K562 (cell line): Measurements from ENCODE around the gene PIM3. TPM values are rescaled to one million over a fixed set of nuclear protein-coding genes. Genes with fewer than 3 reads are reported as not detected.

Source experiments
- EP300 ChIP-seq: IDR thresholded peaks from 2 replicates; pipeline ENCODE4 v1.6.1; 2012; ENCODE audit warnings: low read length, improper control_type of control experiment
- MITF ChIP-seq: IDR thresholded peaks from 2 replicates; pipeline ENCODE4 v1.6.1; 2014; ENCODE audit warnings: antibody characterized with exemption
- PYGO2 ChIP-seq: fragments of 450-650 bp; IDR thresholded peaks from 2 replicates; pipeline ENCODE4 v1.6.1; 2016; ENCODE audit warnings: mild to moderate bottlenecking, missing genetic modification characterization, moderate library complexity, missing compliant biosample characterization
- TAF15 ChIP-seq: fragments of 200-400 bp; formaldehyde crosslinking; IDR thresholded peaks from 2 replicates; pipeline ENCODE4 v1.6.1; 2017; ENCODE audit warnings: mild to moderate bottlenecking, low read depth, low read length, moderate library complexity
- ZNF354B ChIP-seq: fragments of 250-450 bp; sonication (Bioruptor Pico); IDR thresholded peaks from 2 replicates; pipeline ENCODE4 v1.4.0; 2020
- polyA plus RNA-seq, 8 experiments: library from polyadenylated mRNA; depleted of rRNA in 4 of 8; stranded (reverse) in 5 of 8; unstranded in 3 of 8; fragments of >200 nt; fragmentation: Nextera tagmentation in 2 of 8; fragmentation: Illumina TruSeq in 1 of 8; extraction: Ambion mirVana in 2 of 8; extraction: Trizol in 1 of 8; gene quantifications; 2 replicates each; pipeline versions ENCODE4 v1.2.1 to v1.2.3, GENCODE V29; 2011 to 2014; ENCODE audit warnings: inconsistent platforms in 1 of 8, missing spikeins in 1 of 8
- total RNA-seq, 7 experiments: library from RNA; depleted of rRNA in 6 of 7; stranded (reverse); fragments of >200 nt in 6 of 7; fragmentation: Illumina TruSeq in 2 of 7; extraction: Trizol in 2 of 7; gene quantifications; 2 replicates each; pipeline versions ENCODE4 v1.2.1 to v1.2.3, GENCODE V29; 2011 to 2021; ENCODE audit warnings: low replicate concordance in 1 of 7
- TF ChIP-seq, protein P1 (sequence below): fragments of 250-450 bp; sonication (Bioruptor Pico); IDR thresholded peaks from 2 replicates; pipeline ENCODE4 v1.4.0; 2020; ENCODE audit warnings: borderline replicate concordance

Gene PIM3
- total and polyA plus RNA-seq, 9 of the 15 experiments (the other 6 are each of a cell fraction or from before 2014, with no cell fraction given) = 0.24 to 40.5 (median 5.3) TPM

GRCh38 chr22:49933236-49934159 lies 27.1 kb upstream of the PIM3 start (continued):
- TF ChIP-seq TAF15 (no peak), EP300 (no peak), PYGO2 (tag) (no peak), MITF (no peak), ZNF354B (CRISPR knock-in tag) (no peak)
- TF ChIP-seq, protein P1, sequence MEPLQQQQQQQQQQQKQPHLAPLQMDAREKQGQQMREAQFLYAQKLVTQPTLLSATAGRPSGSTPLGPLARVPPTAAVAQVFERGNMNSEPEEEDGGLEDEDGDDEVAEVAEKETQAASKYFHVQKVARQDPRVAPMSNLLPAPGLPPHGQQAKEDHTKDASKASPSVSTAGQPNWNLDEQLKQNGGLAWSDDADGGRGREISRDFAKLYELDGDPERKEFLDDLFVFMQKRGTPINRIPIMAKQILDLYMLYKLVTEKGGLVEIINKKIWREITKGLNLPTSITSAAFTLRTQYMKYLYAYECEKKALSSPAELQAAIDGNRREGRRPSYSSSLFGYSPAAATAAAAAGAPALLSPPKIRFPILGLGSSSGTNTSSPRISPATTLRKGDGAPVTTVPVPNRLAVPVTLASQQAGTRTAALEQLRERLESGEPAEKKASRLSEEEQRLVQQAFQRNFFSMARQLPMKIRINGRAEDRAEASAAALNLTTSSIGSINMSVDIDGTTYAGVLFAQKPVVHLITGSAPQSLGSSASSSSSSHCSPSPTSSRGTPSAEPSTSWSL (CRISPR knock-in tag) = no peak
